DOHH2 (cell line): ENCODE data around the gene PAGE1.
"Not testable (repeated sequence)": the region's sequence is repeated elsewhere in the genome, so short reads cannot be mapped to it uniquely, and the experiment has no call there.

Experiments used
- H3F3A ChIP-seq: fragments of 200-600 bp; sonication (generic), shearing (Covaris generic); 2 replicates; pipeline ENCODE4 v1.6.0; 2016; ENCODE audit warnings: antibody characterized with exemption, mild to moderate bottlenecking; ENCODE audit not compliant: control insufficient read depth, insufficient read depth
- H3K27ac ChIP-seq: fragments of 200-600 bp; sonication (generic); 2 replicates; pipeline ENCODE4 v1.5.1; 2014; ENCODE audit warnings: low read depth, mild to moderate bottlenecking, low read length, moderate library complexity
- H3K27me3 ChIP-seq: fragments of 200-600 bp; sonication (generic); 2 replicates; pipeline ENCODE4 v1.6.1; 2014; ENCODE audit warnings: mild to moderate bottlenecking, low read length, mixed read lengths; ENCODE audit not compliant: control insufficient read depth
- H3K36me3 ChIP-seq: fragments of 200-600 bp; sonication (generic); 2 replicates; pipeline ENCODE4 v1.6.1; 2014; ENCODE audit warnings: mild to moderate bottlenecking, low read length, moderate library complexity, mixed read lengths; ENCODE audit not compliant: control insufficient read depth
- H3K4me1 ChIP-seq: fragments of 200-600 bp; sonication (generic); 2 replicates; pipeline ENCODE4 v1.6.1; 2014; ENCODE audit warnings: mild to moderate bottlenecking, low read length, mixed read lengths; ENCODE audit not compliant: control insufficient read depth
- H3K4me2 ChIP-seq: fragments of 200-600 bp; sonication (generic); 2 replicates; pipeline ENCODE4 v1.6.0; 2014; ENCODE audit warnings: mild to moderate bottlenecking, low read length, moderate library complexity
- H3K4me3 ChIP-seq: fragments of 200-600 bp; sonication (generic); 2 replicates; pipeline ENCODE4 v1.5.1; 2014; ENCODE audit warnings: mild to moderate bottlenecking, low read length, mixed read lengths
- H3K79me2 ChIP-seq: fragments of 200-600 bp; sonication (generic); 2 replicates; pipeline ENCODE4 v1.6.1; 2014; ENCODE audit warnings: mild to moderate bottlenecking, low read length, mixed read lengths; ENCODE audit not compliant: control insufficient read depth
- H3K9me2 ChIP-seq: fragments of 200-600 bp; sonication (generic); replicated peaks from 2 replicates; pipeline ENCODE4 v1.6.1; 2014; ENCODE audit warnings: mild to moderate bottlenecking, low read length, mixed read lengths; ENCODE audit not compliant: control insufficient read depth
- H3K9me3 ChIP-seq: fragments of 200-600 bp; sonication (generic); 2 replicates; pipeline ENCODE4 v1.6.1; 2014; ENCODE audit warnings: antibody characterized with exemption, low read length, mixed read lengths; ENCODE audit not compliant: control insufficient read depth, insufficient read depth
- H4K20me1 ChIP-seq: fragments of 200-600 bp; sonication (generic); 2 replicates; pipeline ENCODE4 v1.6.0; 2014; ENCODE audit warnings: low read depth, mild to moderate bottlenecking, antibody characterized with exemption, low read length, moderate library complexity; ENCODE audit not compliant: control insufficient read depth, insufficient read depth
- CTCF ChIP-seq: fragments of 200-600 bp; sonication (generic); IDR thresholded peaks from one replicate; pipeline ENCODE4 v1.5.1; 2014; ENCODE audit warnings: antibody characterized with exemption, mild to moderate bottlenecking, low read depth, low read length; ENCODE audit not compliant: poor library complexity, severe bottlenecking
- EZH2phosphoT487 ChIP-seq: fragments of 200-600 bp; sonication (generic); IDR thresholded peaks from 2 replicates; pipeline ENCODE4 v1.6.1; 2017; ENCODE audit warnings: borderline replicate concordance, mild to moderate bottlenecking, antibody characterized with exemption, low read length, moderate library complexity, mixed read lengths

The PAGE1 gene

GRCh38 chrX:49725923-49726904, 30.4 kb upstream of the PAGE1 start:
- no peaks in the 10 kb centered on the region for H4K20me1 ChIP-seq
- no peaks in the 10 kb centered on the region for H3K27me3 ChIP-seq
- H3K36me3 ChIP-seq = no peaks in the 10 kb centered on the region
- no peaks in the 10 kb centered on the region for H3K9me2 ChIP-seq
- no peaks in the 10 kb centered on the region for H3K9me3 ChIP-seq
- H3F3A ChIP-seq = no peaks in the 10 kb centered on the region
- no peak overlapping the region for H3K4me3 ChIP-seq
- H3K4me1 ChIP-seq = no peaks in the 10 kb centered on the region
- no peak overlapping the region for H3K4me2 ChIP-seq
- no peak overlapping the region for H3K27ac ChIP-seq
- no peaks in the 10 kb centered on the region for H3K79me2 ChIP-seq
- TF ChIP-seq CTCF = no peak
- TF ChIP-seq EZH2phosphoT487 = no peak

GRCh38 chrX:49725401-49725800, 29.6 kb upstream of the PAGE1 start:
- Histone ChIP-seq H3K27me3 (no peaks in the 10 kb centered on the region), H3K27ac (no peak overlapping the region), H3K9me2 (no peaks in the 10 kb centered on the region), H3K4me1 (no peaks in the 10 kb centered on the region), H3K9me3 (no peaks in the 10 kb centered on the region), H3K36me3 (no peaks in the 10 kb centered on the region), H3F3A (no peaks in the 10 kb centered on the region), H4K20me1 (no peaks in the 10 kb centered on the region), H3K4me3 (no peak overlapping the region), H3K4me2 (no peak overlapping the region), H3K79me2 (no peaks in the 10 kb centered on the region)
- TF ChIP-seq EZH2phosphoT487 (no peak), CTCF (no peak)

- not testable (repeated sequence) for H3K79me2 ChIP-seq, H3K9me3 ChIP-seq, H4K20me1 ChIP-seq, H3K4me3 ChIP-seq, H3K4me1 ChIP-seq, H3K36me3 ChIP-seq, H3K9me2 ChIP-seq, H3K27me3 ChIP-seq, H3K4me2 ChIP-seq, H3K27ac ChIP-seq, H3F3A ChIP-seq
These were observed 24.3 kb upstream of the PAGE1 start for GRCh38 chrX:49720106-49720505.

- Histone ChIP-seq H3K4me3 (no peak overlapping the region), H4K20me1 (no peaks in the 10 kb centered on the region), H3K9me3 (no peaks in the 10 kb centered on the region), H3K9me2 (no peaks in the 10 kb centered on the region), H3K36me3 (no peaks in the 10 kb centered on the region), H3K27ac (no peak overlapping the region), H3K4me1 (no peaks in the 10 kb centered on the region), H3K79me2 (no peaks in the 10 kb centered on the region), H3F3A (no peaks in the 10 kb centered on the region), H3K27me3 (no peaks in the 10 kb centered on the region), H3K4me2 (no peak overlapping the region)
- no peak for TF ChIP-seq EZH2phosphoT487
- no peak for TF ChIP-seq CTCF
These were observed 16.8 kb upstream of the PAGE1 start for GRCh38 chrX:49712577-49712976.
